Naive thymus-derived CD8-positive, alpha-beta T cell (primary cell): ENCODE measurements around the gene NR4A2. TPM values are rescaled to one million over a fixed set of nuclear protein-coding genes. Genes with fewer than 3 reads are reported as not detected.

Experiments used
- polyA plus RNA-seq, 3 donors: library from polyadenylated mRNA; unstranded; fragments of 300-500 nt; fragmentation: Illumina TruSeq; gene quantifications; one replicate each; pipeline ENCODE4 v1.2.3, GENCODE V29; 2021
- total RNA-seq, 8 experiments: library from RNA in 2 of 8; stranded (reverse) in 2 of 8; gene quantifications; one replicate each; pipeline ENCODE4 v1.2.3 and lab custom pipeline; 2021 to 2026

The NR4A2 gene
- total and polyA plus RNA-seq, 5 experiments from 2014 or later: 1.8 to 20.1 (median 4.8) TPM

Other genes starting within 250 kb of the NR4A2 start
- gene GPD2, start 103.7 kb upstream of the NR4A2 start, total RNA-seq: 10 to 100 TPM in 1 of 2 experiments, 1 to 10 TPM in 1; 7.3 to 10.2 TPM
- gene GPD2, start 103.7 kb upstream of the NR4A2 start, polyA plus RNA-seq: 1 to 10 TPM; 3.0 to 4.0 (median 3.9) TPM